ENCODE measurements around the gene GADD45G.
A peak's percentile ranks its signal among the peaks of the same experiment; 100 is the strongest.

Gene GADD45G

GRCh38 chr9:89603767-89604665 is 796 bp upstream of the GADD45G start:
- TF ChIP-seq CTCF (IDR thresholded peaks at IDR 0.05), result peak; percentile 29 to 36
- peak overlapping the region; percentile 80 to 88 for H3K4me3 ChIP-seq

GRCh38 chr9:89605465-89606048 is 745 bp downstream of the GADD45G start:
- Histone ChIP-seq H3K4me1 (peaks cover 0 to 32% (median 26%) of the 10 kb centered on the region in 4 donors), H3K27me3 (no peaks in the 10 kb centered on the region), H3K27ac (peak overlapping the region; percentile 95 to 96), H3K36me3 (no peaks in the 10 kb centered on the region), H3K9me3 (no peaks in the 10 kb centered on the region), H3K4me3 (peak overlapping the region; percentile 80 to 88)
- DNase-seq, result peak; percentile 61 to 86
- TF ChIP-seq CTCF (IDR thresholded peaks at IDR 0.05), result no peak
- intact Hi-C loops (cut with DNase I; ENCODE audit: low total_unique reads), result loop anchor here (5.0 to 10.0 kb wide), 3 partner anchors 77 to 1819 kb away; partner anchors contain the start of gene NFIL3

More at GRCh38 chr9:89603767-89604665, 796 bp upstream of the GADD45G start:
- H3K36me3 ChIP-seq, result no peaks in the 10 kb centered on the region
- H3K9me3 ChIP-seq, result no peaks in the 10 kb centered on the region
- H3K27me3 ChIP-seq, result no peaks in the 10 kb centered on the region
- H3K27ac ChIP-seq, result peak overlapping the region; percentile 95 to 96
- peaks cover 0 to 32% (median 26%) of the 10 kb centered on the region in 4 donors for H3K4me1 ChIP-seq
- DNase-seq, result peak; percentile 50 to 83
- intact Hi-C loops (cut with DNase I; ENCODE audit: low total_unique reads), result loop anchor here (2.0 to 10.0 kb wide), 3 partner anchors 398 to 1821 kb away; partner anchors contain the start of gene NFIL3

- peak overlapping the region; percentile 80 to 88 for H3K4me3 ChIP-seq
- peak overlapping the region; percentile 95 to 96 for H3K27ac ChIP-seq
- peak; percentile 84 to 92 for DNase-seq
- no peaks in the 10 kb centered on the region for H3K9me3 ChIP-seq
- H3K36me3 ChIP-seq, result no peaks in the 10 kb centered on the region
- no peaks in the 10 kb centered on the region for H3K27me3 ChIP-seq
- TF ChIP-seq CTCF (IDR thresholded peaks at IDR 0.05), result no peak
- peaks cover 0 to 32% (median 26%) of the 10 kb centered on the region in 4 donors for H3K4me1 ChIP-seq
- intact Hi-C loops (cut with DNase I; ENCODE audit: low total_unique reads), result loop anchor here (5.0 to 10.0 kb wide), 3 partner anchors 76 to 1819 kb away; partner anchors contain the start of gene NFIL3
These were observed 1.3 kb downstream of the GADD45G start for GRCh38 chr9:89606049-89606623.

DNA sequence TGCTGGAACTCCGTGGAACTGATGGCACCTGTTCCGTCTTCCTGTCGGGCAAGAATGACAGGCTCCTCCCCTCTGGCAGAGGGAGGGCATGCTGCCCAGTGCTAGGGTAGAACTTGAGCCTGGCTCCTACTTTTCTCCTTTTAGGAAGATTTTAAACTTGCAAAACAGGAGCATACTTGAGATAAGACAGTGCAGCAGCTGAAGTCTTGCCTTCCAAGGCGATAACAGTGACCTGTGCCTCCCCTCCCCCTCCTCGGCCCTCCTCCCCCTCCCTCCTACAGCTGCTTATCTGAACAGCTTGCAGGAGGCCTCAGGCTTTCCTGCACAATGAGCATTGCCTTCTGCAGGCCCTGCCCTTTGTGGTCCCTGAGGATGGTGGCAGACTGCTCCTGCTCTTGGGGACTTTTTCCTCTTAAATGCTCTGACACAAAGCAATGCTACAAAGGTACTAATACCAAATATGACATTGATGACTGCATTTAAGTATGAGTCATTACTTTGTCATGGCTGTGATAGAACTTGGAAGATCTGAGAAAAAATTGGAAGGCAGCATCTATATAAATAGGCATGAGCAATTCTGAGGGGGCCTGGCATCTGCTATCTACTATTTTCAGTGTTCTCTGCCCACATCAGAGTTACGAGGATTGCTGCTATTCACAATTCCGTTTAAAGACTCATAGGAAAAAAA is 2.0 kb downstream of the GADD45G start:
- no peaks in the 10 kb centered on the region for H3K9me3 ChIP-seq
- peak in 1 of 2 donors; percentile 83 for DNase-seq
- H3K27ac ChIP-seq, result peak overlapping the region; percentile 95 to 96
- intact Hi-C loops (cut with DNase I; ENCODE audit: low total_unique reads), result loop anchor here (5.0 to 10.0 kb wide), 3 partner anchors 76 to 1818 kb away; partner anchors contain the start of gene NFIL3
- H3K4me3 ChIP-seq, result peak overlapping the region; percentile 80 to 88
- H3K36me3 ChIP-seq, result no peaks in the 10 kb centered on the region
- H3K27me3 ChIP-seq, result no peaks in the 10 kb centered on the region
- peaks cover 0 to 32% (median 26%) of the 10 kb centered on the region in 4 donors for H3K4me1 ChIP-seq
- TF ChIP-seq CTCF (IDR thresholded peaks at IDR 0.05), result no peak

Data from tibial artery (tissue), 4 donors.